Activated CD4-positive, alpha-beta memory T cell treated with anti-CD3 and anti-CD28 coated beads for 36 hours (primary cell): ENCODE measurements around the gene SFXN5. TPM values are rescaled to one million over a fixed set of nuclear protein-coding genes. Genes with fewer than 3 reads are reported as not detected.

Source experiments
- CTCF ChIA-PET: fragments of 350-600 bp; sonication (Branson Sonifier 250); formaldehyde crosslinking; loops from one replicate; lab custom pipeline; 2021; ENCODE audit warnings: antibody characterized with exemption, inconsistent platforms; lab: Charles Lee
- POLR2A ChIA-PET: fragments of 350-600 bp; sonication (Branson Sonifier 250); formaldehyde crosslinking; loops from one replicate; lab custom pipeline; 2021; ENCODE audit warnings: antibody characterized with exemption; lab: Charles Lee
- DNase-seq: peaks from one replicate; pipeline ENCODE4 v3.0.0-alpha.2; 2020
- H3K27ac Mint-ChIP-seq: one replicate; pipeline ENCODE4 v1.8.0; 2021; ENCODE audit warnings: mixed read lengths
- H3K27me3 Mint-ChIP-seq: one replicate; pipeline ENCODE4 v1.8.0; 2021; ENCODE audit warnings: mixed read lengths
- H3K36me3 Mint-ChIP-seq: one replicate; pipeline ENCODE4 v1.8.0; 2021; ENCODE audit warnings: mixed read lengths
- H3K4me1 Mint-ChIP-seq: one replicate; pipeline ENCODE4 v1.8.0; 2021; ENCODE audit warnings: low read depth, mixed read lengths
- H3K4me3 Mint-ChIP-seq: one replicate; pipeline ENCODE4 v1.8.0; 2021; ENCODE audit warnings: mild to moderate bottlenecking, mixed read lengths
- H3K9me3 Mint-ChIP-seq: one replicate; pipeline ENCODE4 v1.8.0; 2021; ENCODE audit warnings: mixed read lengths
- intact Hi-C: fragments of 100-400 bp; cut with micrococcal nuclease; formaldehyde crosslinking; loops from one replicate; pipeline ENCODE4 v1.15.1; 2023
- total RNA-seq, 2 experiments: library from RNA; stranded (reverse); gene quantifications; one replicate each; pipeline ENCODE4 v1.2.3, GENCODE V29; 2021

The SFXN5 gene
- total RNA-seq, 2 experiments from 2014 or later: 4.5 to 7.6 TPM

GRCh38 chr2:72959995-72960981, 111.2 kb downstream of the SFXN5 start:
- Mint-ChIP-seq H3K9me3 (no peaks in the 10 kb centered on the region), H3K4me3 (no peak overlapping the region), H3K27ac (no peak overlapping the region), H3K4me1 (no peaks in the 10 kb centered on the region), H3K27me3 (no peaks in the 10 kb centered on the region), H3K36me3 (no peaks in the 10 kb centered on the region)
- ChIA-PET POLR2A (no interaction called here), CTCF (no interaction called here)
- intact Hi-C loops: no loop called here
- DNase-seq: no peak

GRCh38 chr2:72959554-72959953, 112.0 kb downstream of the SFXN5 start:
- Mint-ChIP-seq H3K27me3 (no peaks in the 10 kb centered on the region), H3K9me3 (no peaks in the 10 kb centered on the region), H3K4me3 (no peak overlapping the region), H3K4me1 (peaks cover 2% of the 10 kb centered on the region), H3K36me3 (no peaks in the 10 kb centered on the region), H3K27ac (no peak overlapping the region)
- CTCF ChIA-PET: no interaction called here
- intact Hi-C loops: no loop called here
- no peak for DNase-seq
- POLR2A ChIA-PET: no interaction called here

GRCh38 chr2:72958542-72959385, 112.7 kb downstream of the SFXN5 start:
- H3K27me3 Mint-ChIP-seq: no peaks in the 10 kb centered on the region
- CTCF ChIA-PET: no interaction called here
- POLR2A ChIA-PET: no interaction called here
- DNase-seq: no peak
- no peak overlapping the region for H3K27ac Mint-ChIP-seq
- H3K36me3 Mint-ChIP-seq: no peaks in the 10 kb centered on the region
- no peak overlapping the region for H3K4me3 Mint-ChIP-seq
- intact Hi-C loops: no loop called here
- H3K4me1 Mint-ChIP-seq: peaks cover 9% of the 10 kb centered on the region
- H3K9me3 Mint-ChIP-seq: no peaks in the 10 kb centered on the region

- Mint-ChIP-seq H3K36me3 (no peaks in the 10 kb centered on the region), H3K27me3 (no peaks in the 10 kb centered on the region), H3K27ac (no peak overlapping the region)
These were observed 114.6 kb downstream of the SFXN5 start for GRCh38 chr2:72956936-72957335.

GRCh38 chr2:72956050-72956395, 115.5 kb downstream of the SFXN5 start:
- no peak for DNase-seq
- ChIA-PET CTCF (no interaction called here), POLR2A (no interaction called here)
- H3K4me3 Mint-ChIP-seq: no peak overlapping the region
- no peak overlapping the region for H3K27ac Mint-ChIP-seq
- no peaks in the 10 kb centered on the region for H3K36me3 Mint-ChIP-seq
- H3K9me3 Mint-ChIP-seq: no peaks in the 10 kb centered on the region
- H3K4me1 Mint-ChIP-seq: peaks cover 9% of the 10 kb centered on the region
- intact Hi-C loops: no loop called here
- H3K27me3 Mint-ChIP-seq: no peaks in the 10 kb centered on the region

More at GRCh38 chr2:72956936-72957335, 114.6 kb downstream of the SFXN5 start:
- Mint-ChIP-seq H3K9me3 (no peaks in the 10 kb centered on the region), H3K4me3 (no peak overlapping the region), H3K4me1 (peaks cover 9% of the 10 kb centered on the region)
- intact Hi-C loops: no loop called here
- ChIA-PET POLR2A (no interaction called here), CTCF (no interaction called here)
- no peak for DNase-seq

GRCh38 chr2:72955228-72956049, 116.1 kb downstream of the SFXN5 start:
- CTCF ChIA-PET: interaction anchor here (1.7 kb wide), 1 partner anchor 130 kb away, joined by 4 read pairs; no protein-coding TSS in a partner anchor
- no peak overlapping the region for H3K4me3 Mint-ChIP-seq
- POLR2A ChIA-PET: no interaction called here

GRCh38 chr2:72954376-72955227, 116.9 kb downstream of the SFXN5 start:
- Mint-ChIP-seq H3K27ac (no peak overlapping the region), H3K4me1 (peaks cover 9% of the 10 kb centered on the region), H3K9me3 (no peaks in the 10 kb centered on the region), H3K27me3 (no peaks in the 10 kb centered on the region), H3K4me3 (no peak overlapping the region), H3K36me3 (no peaks in the 10 kb centered on the region)
- intact Hi-C loops: no loop called here
- POLR2A ChIA-PET: no interaction called here
- CTCF ChIA-PET: interaction anchor here (1.6 to 2.8 kb wide), 4 partner anchors 19 to 223 kb away, joined by 3 to 11 read pairs (median 7); no protein-coding TSS in a partner anchor
- no peak for DNase-seq

More at GRCh38 chr2:72955228-72956049, 116.1 kb downstream of the SFXN5 start:
- H3K27ac Mint-ChIP-seq: no peak overlapping the region
- no peak for DNase-seq
- H3K4me1 Mint-ChIP-seq: peaks cover 9% of the 10 kb centered on the region
- H3K9me3 Mint-ChIP-seq: no peaks in the 10 kb centered on the region
- no peaks in the 10 kb centered on the region for H3K27me3 Mint-ChIP-seq
- intact Hi-C loops: no loop called here
- H3K36me3 Mint-ChIP-seq: no peaks in the 10 kb centered on the region

- no peaks in the 10 kb centered on the region for H3K9me3 Mint-ChIP-seq
- ChIA-PET POLR2A (no interaction called here), CTCF (interaction anchor here (1.6 to 2.8 kb wide), 4 partner anchors 20 to 224 kb away, joined by 3 to 11 read pairs (median 7); no protein-coding TSS in a partner anchor)
- peaks cover 9% of the 10 kb centered on the region for H3K4me1 Mint-ChIP-seq
- peak; percentile 35 for DNase-seq
- H3K27ac Mint-ChIP-seq: no peak overlapping the region
- H3K27me3 Mint-ChIP-seq: no peaks in the 10 kb centered on the region
- H3K4me3 Mint-ChIP-seq: no peak overlapping the region
- H3K36me3 Mint-ChIP-seq: no peaks in the 10 kb centered on the region
- intact Hi-C loops: no loop called here
These were observed 117.5 kb downstream of the SFXN5 start for GRCh38 chr2:72953976-72954375.

GRCh38 chr2:72953528-72953927, 118.0 kb downstream of the SFXN5 start:
- CTCF ChIA-PET: interaction anchor here (1.6 to 2.8 kb wide), 4 partner anchors 20 to 224 kb away, joined by 3 to 11 read pairs (median 7); no protein-coding TSS in a partner anchor
- Mint-ChIP-seq H3K9me3 (no peaks in the 10 kb centered on the region), H3K4me1 (peaks cover 9% of the 10 kb centered on the region), H3K27me3 (no peaks in the 10 kb centered on the region), H3K4me3 (no peak overlapping the region), H3K36me3 (no peaks in the 10 kb centered on the region), H3K27ac (no peak overlapping the region)
- intact Hi-C loops: no loop called here
- no peak for DNase-seq
- POLR2A ChIA-PET: no interaction called here

- DNase-seq: no peak
- H3K9me3 Mint-ChIP-seq: no peaks in the 10 kb centered on the region
- H3K27ac Mint-ChIP-seq: no peak overlapping the region
- intact Hi-C loops: no loop called here
- CTCF ChIA-PET: interaction anchor here (0.6 to 2.8 kb wide), 4 partner anchors 21 to 225 kb away, joined by 3 to 11 read pairs (median 6); no protein-coding TSS in a partner anchor
- H3K4me3 Mint-ChIP-seq: no peak overlapping the region
- no peaks in the 10 kb centered on the region for H3K27me3 Mint-ChIP-seq
- no peaks in the 10 kb centered on the region for H3K36me3 Mint-ChIP-seq
- POLR2A ChIA-PET: no interaction called here
- H3K4me1 Mint-ChIP-seq: peaks cover 9% of the 10 kb centered on the region
These were observed 118.6 kb downstream of the SFXN5 start for GRCh38 chr2:72952961-72953360.
